H1 (cell line): ENCODE data around the gene PLXNB1. TPM values are rescaled to one million over a fixed set of nuclear protein-coding genes. Genes with fewer than 3 reads are reported as not detected.

Source experiments
- EP300 ChIP-seq, 2 experiments: IDR thresholded peaks; 1 replicate in 1 of 2; 2 replicates in 1 of 2; pipeline ENCODE4 v1.6.1; 2011 to 2012; ENCODE audit warnings: low read depth in 2 of 2, low read length in 2 of 2, mild to moderate bottlenecking in 2 of 2, borderline replicate concordance in 1 of 2, inconsistent platforms in 1 of 2, moderate library complexity in 1 of 2
- KDM4A ChIP-seq: IDR thresholded peaks from one replicate; pipeline ENCODE4 v1.7.1; 2012; ENCODE audit warnings: low read depth, mild to moderate bottlenecking, moderate library complexity, low read length, inconsistent platforms; ENCODE audit not compliant: severe bottlenecking
- SIRT6 ChIP-seq: IDR thresholded peaks from one replicate; pipeline ENCODE4 v1.7.1; 2012; ENCODE audit warnings: low read length, inconsistent platforms
- SP1 ChIP-seq: IDR thresholded peaks from 2 replicates; pipeline ENCODE4 v1.6.1; 2011; ENCODE audit warnings: low read depth, low read length
- SP4 ChIP-seq: IDR thresholded peaks from 2 replicates; pipeline ENCODE4 v1.6.1; 2012; ENCODE audit warnings: low read length, inconsistent platforms
- polyA plus RNA-seq, 7 experiments: library from polyadenylated mRNA; depleted of rRNA in 3 of 7; stranded (reverse) in 5 of 7; unstranded in 2 of 7; fragments of >200 nt in 5 of 7; fragments of 200-250 nt in 2 of 7; gene quantifications; 1 replicate in 5 of 7; 2 replicates in 1 of 7; 4 replicates in 1 of 7; pipeline versions ENCODE4 v1.2.1 to v1.2.3, GENCODE V29; 2011 to 2013; ENCODE audit warnings: missing spikeins in 2 of 7, mixed read lengths in 2 of 7
- total RNA-seq: library from RNA; stranded (reverse); fragmentation: NEBNext Ultra II Directional; extraction: Animal tissue kit (Norgen Biotek cat#: 25700); gene quantifications from 2 replicates; pipeline ENCODE4 v1.2.1, GENCODE V29; 2021

PLXNB1 gene
- total and polyA plus RNA-seq, 2 of the 8 experiments (the other 6 are each of a cell fraction or from before 2014, with no cell fraction given): 109 to 114 TPM

DNA sequence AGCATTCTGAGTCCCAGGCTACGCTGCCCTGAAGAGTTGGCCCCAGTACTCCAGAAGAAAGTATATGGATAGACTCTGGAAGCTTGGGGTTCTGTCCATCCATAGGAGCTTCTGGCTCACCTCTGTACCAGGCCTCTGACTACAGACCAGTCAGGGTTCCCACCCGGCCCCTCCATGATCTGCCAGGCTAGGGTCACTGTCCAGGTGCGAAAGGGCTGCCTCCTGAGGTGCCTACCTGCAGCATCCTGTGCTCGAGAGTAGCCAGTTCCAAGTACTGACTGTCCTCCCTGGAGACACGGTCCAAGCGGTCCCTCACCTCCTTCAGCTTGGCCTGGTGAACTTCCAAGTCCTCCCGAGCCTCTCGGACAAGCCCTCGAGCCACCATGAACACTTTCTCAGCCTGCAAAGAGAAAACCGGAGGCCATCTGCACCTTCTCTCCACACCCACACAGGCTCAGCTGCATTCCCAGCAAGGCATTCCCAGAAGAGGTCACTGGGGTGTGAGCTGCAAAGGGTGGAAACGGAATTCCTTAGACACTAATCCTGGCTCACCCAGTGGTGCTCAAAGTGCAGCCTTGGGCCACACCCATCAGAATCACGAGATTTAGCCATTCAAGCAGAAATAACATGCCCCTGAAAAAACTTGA is 3.7 kb upstream of the PLXNB1 start (continued):
- no peak for TF ChIP-seq SP1
- TF ChIP-seq KDM4A: no peak
- TF ChIP-seq EP300 (IDR thresholded peaks at IDR 0.05; ENCODE audit: borderline replicate concordance in 1 of 2, low read depth in 2 of 2, low read length in 2 of 2): no peak
- TF ChIP-seq SP4: no peak
- no peak for TF ChIP-seq SIRT6
